ENCODE results near the gene CORO1C.

CORO1C gene

DNA sequence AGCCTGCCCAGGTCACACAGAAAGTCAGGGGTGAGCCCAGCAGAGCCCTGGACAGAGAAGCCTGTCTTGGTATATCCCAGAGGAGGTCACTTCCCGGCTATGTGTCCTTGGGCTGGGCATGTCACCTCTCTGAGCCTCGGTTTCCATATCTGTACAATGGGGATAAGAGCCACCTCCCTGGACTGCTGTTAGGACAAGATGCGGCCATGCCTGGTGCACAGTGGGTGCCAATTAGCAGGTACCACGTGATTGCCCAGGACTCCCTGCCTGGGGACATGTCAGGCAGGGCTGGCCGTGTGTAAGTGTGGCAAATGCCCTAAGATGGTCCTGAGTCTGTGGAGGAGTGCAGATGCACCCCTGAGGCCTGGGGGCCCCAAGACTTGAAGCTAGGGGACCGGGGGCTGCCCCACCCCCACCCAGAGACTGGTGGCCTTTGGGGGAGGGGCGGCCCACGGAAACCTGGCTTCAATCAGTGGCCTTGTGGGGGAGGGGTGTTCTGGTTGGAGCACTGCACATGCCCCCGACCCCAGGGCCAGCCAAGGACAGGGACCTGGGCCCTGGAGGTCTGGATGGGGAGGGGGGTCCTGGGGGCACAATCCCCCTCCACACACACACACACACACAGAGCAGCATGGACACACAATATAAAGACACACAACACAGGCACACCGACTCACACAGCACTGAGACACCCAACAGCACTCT, 134.3 kb downstream of the CORO1C start:
- FAIRE-seq, result no peak
- no peak for DNase-seq (ENCODE audit: extremely low spot score, insufficient read length, low read depth)

DNA sequence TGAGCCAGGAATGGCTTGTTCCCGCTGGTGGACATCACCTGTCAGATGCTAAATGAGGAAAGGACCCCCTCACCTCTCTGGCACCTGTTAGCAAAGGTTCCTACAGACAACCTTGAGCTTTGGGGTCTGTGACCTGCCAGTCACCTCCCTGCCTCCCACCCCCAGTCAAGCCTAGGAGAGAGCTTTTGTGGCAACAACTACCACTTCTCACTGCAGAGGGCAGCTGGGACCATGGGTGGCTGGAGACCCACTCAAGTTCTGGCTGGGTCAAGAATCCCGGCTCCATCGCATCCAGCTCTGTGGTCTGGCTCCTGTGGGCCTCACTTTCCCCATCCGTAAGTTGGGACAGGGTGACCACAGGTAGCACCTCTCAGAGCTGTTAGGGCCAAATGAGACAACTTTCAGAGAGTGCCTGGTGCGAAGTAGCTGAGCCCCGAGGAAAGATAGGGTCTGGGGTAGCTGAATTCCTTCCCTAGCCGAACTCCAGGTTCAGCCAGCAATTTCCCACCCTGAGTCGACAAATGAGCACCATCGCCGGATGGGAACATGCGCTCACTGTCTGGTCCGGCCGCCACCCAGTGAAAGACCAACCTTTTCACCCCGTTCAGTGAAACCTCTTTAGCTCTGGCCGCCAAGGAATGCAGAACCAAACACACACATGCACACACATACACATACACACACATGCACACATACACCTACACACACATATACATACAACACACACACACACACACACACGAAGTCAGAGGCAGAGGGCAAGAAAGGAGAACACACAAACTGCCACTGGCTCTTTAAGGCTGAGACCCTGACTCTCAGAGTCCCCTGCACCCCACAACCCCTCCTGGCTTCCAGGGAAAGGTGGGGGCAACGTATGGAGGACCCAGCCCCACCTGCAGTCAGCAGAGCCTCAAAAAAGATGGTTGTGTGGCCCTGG, 135.3 kb downstream of the CORO1C start:
- no peak for DNase-seq (ENCODE audit: extremely low spot score, insufficient read length, low read depth)
- no peak for FAIRE-seq

All from GM18507 (cell line).